Neuronal stem cell (in vitro differentiated cells): ENCODE results near the gene WWC1.
"Not testable (repeated sequence)": the region's sequence is repeated elsewhere in the genome, so short reads cannot be mapped to it uniquely, and the experiment has no call there.

Source experiments
- DNase-seq: peaks from one replicate; pipeline ENCODE4 v3.0.0-alpha.2; 2013; ENCODE audit warnings: low spot score
- H2AFZ ChIP-seq: one replicate; pipeline ENCODE4 v1.6.1; 2013; ENCODE audit warnings: mild to moderate bottlenecking, low read length, inconsistent platforms
- H2AK5ac ChIP-seq: 2 replicates; pipeline ENCODE4 v1.6.1; 2013; ENCODE audit warnings: low read depth, mild to moderate bottlenecking, inconsistent platforms, low read length, moderate library complexity, mixed read lengths
- H2BK120ac ChIP-seq: 2 replicates; pipeline ENCODE4 v1.6.1; 2013; ENCODE audit warnings: low read depth, mild to moderate bottlenecking, inconsistent platforms, low read length, moderate library complexity, mixed read lengths
- H2BK12ac ChIP-seq: one replicate; pipeline ENCODE4 v1.6.1; 2013; ENCODE audit warnings: low read length, inconsistent platforms
- H2BK15ac ChIP-seq: 2 replicates; pipeline ENCODE4 v1.6.1; 2013; ENCODE audit warnings: mild to moderate bottlenecking, low read length, inconsistent platforms, mixed read lengths
- H2BK5ac ChIP-seq: one replicate; pipeline ENCODE4 v1.6.1; 2013; ENCODE audit warnings: inconsistent platforms, mild to moderate bottlenecking, low read length, moderate library complexity
- H3K14ac ChIP-seq: one replicate; pipeline ENCODE4 v1.6.1; 2013; ENCODE audit warnings: low read length, inconsistent platforms
- H3K18ac ChIP-seq: 2 replicates; pipeline ENCODE4 v1.6.1; 2013; ENCODE audit warnings: low read length, inconsistent platforms
- H3K23ac ChIP-seq: 2 replicates; pipeline ENCODE4 v1.6.1; 2013; ENCODE audit warnings: low read depth, mild to moderate bottlenecking, mixed read lengths, low read length, inconsistent platforms; ENCODE audit not compliant: poor library complexity
- H3K27ac ChIP-seq: replicated peaks from 3 replicates; pipeline ENCODE4 v1.5.1; 2013; ENCODE audit warnings: low read length, inconsistent platforms
- H3K27me3 ChIP-seq, 3 experiments: 2 replicates each; pipeline ENCODE4 v1.6.1; 2013; ENCODE audit warnings: low read length in 3 of 3, mild to moderate bottlenecking in 2 of 3, inconsistent platforms in 1 of 3, low read depth in 1 of 3, mixed read lengths in 1 of 3, moderate library complexity in 1 of 3; ENCODE audit not compliant: control insufficient read depth in 3 of 3, insufficient read depth in 3 of 3
- H3K36me3 ChIP-seq, 2 donors: replicated peaks in 1 of 2; 2 replicates each; pipeline ENCODE4 v1.6.1; 2013; ENCODE audit warnings: low read length in 2 of 2; ENCODE audit not compliant: control insufficient read depth in 2 of 2, insufficient read depth in 2 of 2
- H3K4ac ChIP-seq: 2 replicates; pipeline ENCODE4 v1.6.1; 2013; ENCODE audit warnings: inconsistent platforms, mild to moderate bottlenecking, low read length, moderate library complexity
- H3K4me1 ChIP-seq, 2 donors: 1 replicate in 1 of 2; 2 replicates in 1 of 2; pipeline ENCODE4 v1.6.1; 2013; ENCODE audit warnings: low read length in 2 of 2, low read depth in 1 of 2; ENCODE audit not compliant: control insufficient read depth in 2 of 2, insufficient read depth in 1 of 2
- H3K4me2 ChIP-seq: one replicate; pipeline ENCODE4 v1.6.1; 2013; ENCODE audit warnings: mild to moderate bottlenecking, low read length, inconsistent platforms; ENCODE audit not compliant: insufficient read depth, poor library complexity, severe bottlenecking
- H3K4me3 ChIP-seq, 2 donors: 2 replicates each; pipeline ENCODE4 v1.5.1; 2013; ENCODE audit warnings: low read length in 2 of 2, mild to moderate bottlenecking in 2 of 2, inconsistent platforms in 1 of 2, moderate library complexity in 1 of 2
- H3K79me1 ChIP-seq: one replicate; pipeline ENCODE4 v1.6.1; 2013; ENCODE audit warnings: low read depth, mild to moderate bottlenecking, inconsistent platforms, low read length, moderate library complexity
- H3K9ac ChIP-seq: one replicate; pipeline ENCODE4 v1.6.1; 2013; ENCODE audit warnings: mild to moderate bottlenecking, low read depth, low read length, inconsistent platforms; ENCODE audit not compliant: poor library complexity
- H3K9me3 ChIP-seq, 2 donors: replicated peaks in 1 of 2; 2 replicates each; pipeline versions ENCODE3 to v1.6.1; 2013; ENCODE audit warnings: low read length in 2 of 2, mild to moderate bottlenecking in 2 of 2, inconsistent platforms in 1 of 2, low read depth in 1 of 2, mixed read lengths in 1 of 2, moderate library complexity in 1 of 2; ENCODE audit not compliant: control insufficient read depth in 2 of 2, insufficient read depth in 1 of 2
- H4K8ac ChIP-seq: one replicate; pipeline ENCODE4 v1.6.1; 2013; ENCODE audit warnings: low read depth, mild to moderate bottlenecking, inconsistent platforms, low read length, moderate library complexity
- H4K91ac ChIP-seq: one replicate; pipeline ENCODE4 v1.6.1; 2013; ENCODE audit warnings: low read length, low read depth, mild to moderate bottlenecking, inconsistent platforms; ENCODE audit not compliant: poor library complexity
- WGBS, 2 donors: extraction: QIAGEN DNeasy Blood & Tissue Kit; methylation state at CpG; one replicate each; pipeline ENCODE4 v1.1.7; 2013; ENCODE audit warnings: missing lambda C conversion rate in 2 of 2, mixed read lengths in 1 of 2; ENCODE audit not compliant: insufficient read length in 2 of 2, insufficient replicate concordance in 1 of 2; ENCODE audit errors: extremely low coverage in 2 of 2; 5-methylcytosine and 5-hydroxymethylcytosine counted together

WWC1 gene

GRCh38 chr5:168310541-168310940, 19.1 kb downstream of the WWC1 start:
- not testable (repeated sequence) for H2BK120ac ChIP-seq, H3K9me3 ChIP-seq, H3K79me1 ChIP-seq, H2BK15ac ChIP-seq, H3K36me3 ChIP-seq, DNase-seq, H2AFZ ChIP-seq, H3K27ac ChIP-seq, H3K4me2 ChIP-seq, H3K18ac ChIP-seq, H3K4me3 ChIP-seq, H4K8ac ChIP-seq, H4K91ac ChIP-seq, H2BK12ac ChIP-seq, H2BK5ac ChIP-seq, H2AK5ac ChIP-seq, H3K23ac ChIP-seq, H3K9ac ChIP-seq, H3K4ac ChIP-seq, H3K14ac ChIP-seq, H3K27me3 ChIP-seq
- peaks cover 9 to 13% of the 10 kb centered on the region in 2 donors for H3K4me1 ChIP-seq
- no CpG with 5 or more reads among the region's 3 CpGs for WGBS, 2 donors

GRCh38 chr5:168311061-168311566, 19.7 kb downstream of the WWC1 start:
- WGBS, 2 donors: no CpG with 5 or more reads among the region's 6 CpGs
- Histone ChIP-seq H2AFZ (no peak overlapping the region), H3K18ac (no peak overlapping the region), H3K4me3 (peak overlapping the region in 1 of 2 donors; percentile 15), H3K4me1 (peaks cover 14 to 17% of the 10 kb centered on the region in 2 donors), H2BK12ac (no peak overlapping the region), H3K9me3 (no peaks in the 10 kb centered on the region), H3K27ac (no peak overlapping the region), H3K4me2 (no peak overlapping the region), H2BK5ac (no peak overlapping the region), H2BK15ac (no peak overlapping the region), H3K14ac (no peak overlapping the region), H3K36me3 (no peaks in the 10 kb centered on the region), H2BK120ac (no peak overlapping the region), H3K79me1 (peaks cover 2% of the 10 kb centered on the region), H2AK5ac (no peak overlapping the region), H3K9ac (no peak overlapping the region), H3K23ac (no peak overlapping the region), H3K27me3 (peaks cover 0 to 3% (median 0%) of the 10 kb centered on the region in 3 experiments), H4K8ac (no peak overlapping the region), H4K91ac (no peak overlapping the region), H3K4ac (no peak overlapping the region)
- no peak for DNase-seq

- no peak overlapping the region for H2AK5ac ChIP-seq
- no peaks in the 10 kb centered on the region for H3K27me3 ChIP-seq
- H3K9me3 ChIP-seq: no peaks in the 10 kb centered on the region
- H3K4me1 ChIP-seq: peaks cover 25 to 33% of the 10 kb centered on the region in 2 donors
- no peak overlapping the region for H3K9ac ChIP-seq
- H3K18ac ChIP-seq: no peak overlapping the region
- H3K27ac ChIP-seq: no peak overlapping the region
- H3K4me3 ChIP-seq: no peak overlapping the region
- no peak overlapping the region for H4K91ac ChIP-seq
- no peak for DNase-seq
- H2BK120ac ChIP-seq: no peak overlapping the region
- H4K8ac ChIP-seq: no peak overlapping the region
- H2AFZ ChIP-seq: no peak overlapping the region
- no peak overlapping the region for H2BK5ac ChIP-seq
- H3K4me2 ChIP-seq: no peak overlapping the region
- H3K4ac ChIP-seq: no peak overlapping the region
- H2BK12ac ChIP-seq: no peak overlapping the region
- H3K14ac ChIP-seq: no peak overlapping the region
- no peak overlapping the region for H2BK15ac ChIP-seq
- H3K23ac ChIP-seq: no peak overlapping the region
- no CpG with 5 or more reads among the region's 11 CpGs for WGBS, 2 donors
- H3K36me3 ChIP-seq: no peaks in the 10 kb centered on the region
- peaks cover 2% of the 10 kb centered on the region for H3K79me1 ChIP-seq
Observed at GRCh38 chr5:168312606-168313295, 21.3 kb downstream of the WWC1 start.

- Histone ChIP-seq H3K18ac (peak overlapping the region; percentile 29), H3K23ac (no peak overlapping the region), H3K36me3 (no peaks in the 10 kb centered on the region), H3K4me2 (no peak overlapping the region), H3K9ac (no peak overlapping the region), H2BK15ac (no peak overlapping the region), H3K27ac (no peak overlapping the region), H3K9me3 (no peaks in the 10 kb centered on the region), H3K4ac (no peak overlapping the region), H2BK120ac (no peak overlapping the region), H3K4me1 (peaks cover 25 to 40% of the 10 kb centered on the region in 2 donors), H2BK12ac (no peak overlapping the region), H3K79me1 (peaks cover 2% of the 10 kb centered on the region), H2AFZ (no peak overlapping the region), H3K14ac (no peak overlapping the region), H3K4me3 (no peak overlapping the region), H4K91ac (no peak overlapping the region), H2AK5ac (no peak overlapping the region), H3K27me3 (no peaks in the 10 kb centered on the region), H4K8ac (no peak overlapping the region), H2BK5ac (no peak overlapping the region)
- no CpG with 5 or more reads among the region's 7 CpGs for WGBS, 2 donors
- no peak for DNase-seq
Observed at GRCh38 chr5:168313596-168314204, 22.3 kb downstream of the WWC1 start.
